HL-60 (cell line): ENCODE measurements around the gene ADGRF5.

Experiments
- DNase-seq, 2 experiments: peaks; one replicate each; pipeline ENCODE4 v3.0.0-alpha.2; 2010 to 2020; ENCODE audit warnings: low read depth in 1 of 2, low spot score in 1 of 2
- H3K27ac ChIP-seq: fragments of 250-450 bp; sonication (Bioruptor Pico); replicated peaks from 2 replicates; pipeline ENCODE4 v1.5.1; 2020; ENCODE audit warnings: mild to moderate bottlenecking, moderate library complexity
- H3K27me3 ChIP-seq: fragments of 250-450 bp; sonication (Bioruptor Pico); 2 replicates; pipeline ENCODE4 v1.5.1; 2021; ENCODE audit warnings: mild to moderate bottlenecking, moderate library complexity; ENCODE audit not compliant: insufficient read depth, poor library complexity, severe bottlenecking
- H3K4me3 ChIP-seq: replicated peaks from 2 replicates; pipeline ENCODE4 v1.5.1; 2011; ENCODE audit warnings: mild to moderate bottlenecking, control low read depth, low read length; ENCODE audit not compliant: insufficient read depth
- CTCF ChIP-seq: IDR thresholded peaks from one replicate; pipeline ENCODE4 v1.5.1; 2011; ENCODE audit warnings: low read length, control low read depth, inconsistent platforms; ENCODE audit not compliant: insufficient read depth
- GABPA ChIP-seq: IDR thresholded peaks from 2 replicates; pipeline ENCODE4 v1.6.1; 2012; ENCODE audit warnings: low read depth
- POLR2AphosphoS5 ChIP-seq: IDR thresholded peaks from 2 replicates; pipeline ENCODE4 v1.6.1; 2012; ENCODE audit warnings: low read depth
- REST ChIP-seq: IDR thresholded peaks from 2 replicates; pipeline ENCODE4 v1.6.1; 2012; ENCODE audit warnings: low read depth; ENCODE audit not compliant: insufficient replicate concordance
- SPI1 ChIP-seq: IDR thresholded peaks from 2 replicates; pipeline ENCODE4 v1.6.1; 2012; ENCODE audit warnings: low read depth, mild to moderate bottlenecking, borderline replicate concordance

The ADGRF5 gene

GRCh38 chr6:46923476-46923875 lies 1.7 kb upstream of the ADGRF5 start:
- Histone ChIP-seq H3K27ac (no peak overlapping the region), H3K27me3 (no peaks in the 10 kb centered on the region), H3K4me3 (no peak overlapping the region)
- DNase-seq, result no peak
- TF ChIP-seq REST, result no peak
- no peak for TF ChIP-seq CTCF
- no peak for TF ChIP-seq GABPA
- no peak for TF ChIP-seq POLR2AphosphoS5
- TF ChIP-seq SPI1, result no peak

- no peaks in the 10 kb centered on the region for H3K27me3 ChIP-seq
- no peak for DNase-seq
- TF ChIP-seq GABPA, result no peak
- TF ChIP-seq REST, result no peak
- TF ChIP-seq CTCF, result no peak
- TF ChIP-seq SPI1, result no peak
- no peak for TF ChIP-seq POLR2AphosphoS5
- H3K27ac ChIP-seq, result no peak overlapping the region
- H3K4me3 ChIP-seq, result no peak overlapping the region
These were observed 679 bp downstream of the ADGRF5 start for GRCh38 chr6:46921059-46921458.

GRCh38 chr6:46918806-46919205 lies 2.9 kb downstream of the ADGRF5 start:
- DNase-seq, result no peak
- no peak for TF ChIP-seq GABPA
- H3K27ac ChIP-seq, result no peak overlapping the region
- H3K27me3 ChIP-seq, result no peaks in the 10 kb centered on the region
- H3K4me3 ChIP-seq, result no peak overlapping the region

- Histone ChIP-seq H3K27ac (no peak overlapping the region), H3K27me3 (no peaks in the 10 kb centered on the region), H3K4me3 (no peak overlapping the region)
- TF ChIP-seq REST (no peak), CTCF (no peak), POLR2AphosphoS5 (no peak), SPI1 (no peak), GABPA (no peak)
- DNase-seq, result no peak
These were observed 4.7 kb downstream of the ADGRF5 start for GRCh38 chr6:46917002-46917545.
